Sigmoid colon (tissue), 7 donors: ENCODE results near the gene TRMT61A. TPM values are rescaled to one million over a fixed set of nuclear protein-coding genes. Genes with fewer than 3 reads are reported as not detected.
A peak's percentile ranks its signal among the peaks of the same experiment; 100 is the strongest.

Experiments
- DNase-seq: peaks from one replicate; pipeline ENCODE4 v3.0.0-alpha.2; 2019
- H3K27ac ChIP-seq, 4 donors: fragments of 200-600 bp; sonication (generic); one replicate each; pipeline ENCODE4 v1.5.1; 2016 to 2019; ENCODE audit warnings: mild to moderate bottlenecking in 1 of 4
- H3K27me3 ChIP-seq, 3 donors: fragments of 200-600 bp; sonication (generic); one replicate each; pipeline ENCODE4 v1.5.1; 2019; ENCODE audit warnings: mild to moderate bottlenecking in 1 of 3
- H3K36me3 ChIP-seq, 4 donors: fragments of 200-600 bp; sonication (generic); one replicate each; pipeline ENCODE4 v1.5.1; 2016 to 2019
- H3K4me1 ChIP-seq, 4 donors: fragments of 200-600 bp; sonication (generic); one replicate each; pipeline ENCODE4 v1.5.1; 2017 to 2019
- H3K4me3 ChIP-seq, 4 donors: fragments of 200-600 bp; sonication (generic); one replicate each; pipeline ENCODE4 v1.5.1; 2017 to 2019; ENCODE audit warnings: mild to moderate bottlenecking in 2 of 4, moderate library complexity in 1 of 4
- H3K9me3 ChIP-seq, 4 donors: fragments of 200-600 bp in 3 of 4; sonication (generic) in 3 of 4; one replicate each; pipeline versions ENCODE4 v1.5.1 to v1.6.1; 2013 to 2019
- CTCF ChIP-seq, 4 experiments: fragments of 450-650 bp in 3 of 4; fragments of 200-600 bp in 1 of 4; IDR thresholded peaks; one replicate each; pipeline ENCODE4 v1.5.1; 2016 to 2019; ENCODE audit warnings: antibody characterized with exemption in 4 of 4, mild to moderate bottlenecking in 3 of 4, moderate library complexity in 2 of 4
- EP300 ChIP-seq, 4 donors: sonication (generic); formaldehyde crosslinking; IDR thresholded peaks; one replicate each; pipeline ENCODE4 v1.6.1; 2017; ENCODE audit warnings: antibody characterized with exemption in 4 of 4
- POLR2A ChIP-seq, 2 donors: fragments of 450-650 bp; IDR thresholded peaks; one replicate each; pipeline ENCODE4 v1.6.1; 2016; ENCODE audit warnings: antibody characterized with exemption in 2 of 2, mild to moderate bottlenecking in 2 of 2, moderate library complexity in 2 of 2
- POLR2AphosphoS5 ChIP-seq, 4 donors: sonication (generic); formaldehyde crosslinking; IDR thresholded peaks; one replicate each; pipeline ENCODE4 v1.6.1; 2017; ENCODE audit warnings: antibody characterized with exemption in 4 of 4
- WGBS, 2 donors: extraction: QIAGEN DNeasy Blood & Tissue Kit; methylation state at CpG; one replicate each; pipeline ENCODE4 v1.1.7; 2013; 5-methylcytosine and 5-hydroxymethylcytosine counted together
- intact Hi-C: fragments of 100-400 bp; cut with DNase I; formaldehyde crosslinking; loops from one replicate; pipeline ENCODE4 v1.15.1; 2023
- polyA plus RNA-seq, 3 donors: library from polyadenylated mRNA; stranded (reverse); fragments of 200-250 nt; gene quantifications; one replicate each; pipeline ENCODE4 v1.2.3, GENCODE V29; 2013
- total RNA-seq, 4 donors: library from RNA; depleted of rRNA; stranded (reverse); fragments of >200 nt; gene quantifications; one replicate each; pipeline ENCODE4 v1.1.0, GENCODE V29; 2016
- donor health status: healthy with polysubstance abuse.
- donor health status: Bipolar disorder and iron deficiency.
- donor health status: healthy.

Gene TRMT61A
- total and polyA plus RNA-seq, 7 donors = 4.2 to 27.2 (median 20.2) TPM

GRCh38 chr14:103559766-103560165 lies 30.8 kb downstream of the TRMT61A start:
- TF ChIP-seq EP300 (IDR thresholded peaks at IDR 0.05) = no peak
- no peak for TF ChIP-seq CTCF (IDR thresholded peaks at IDR 0.05)
- TF ChIP-seq POLR2AphosphoS5 (IDR thresholded peaks at IDR 0.05) = no peak
- no peak for TF ChIP-seq POLR2A (IDR thresholded peaks at IDR 0.05)
- peaks cover 0 to 26% (median 4%) of the 10 kb centered on the region in 4 donors for H3K36me3 ChIP-seq
- DNase-seq = no peak
- H3K9me3 ChIP-seq = no peaks in the 10 kb centered on the region
- H3K27ac ChIP-seq = peak overlapping the region in 2 of 4 donors; percentile 55 to 79
- H3K4me3 ChIP-seq = no peak overlapping the region
- no peaks in the 10 kb centered on the region for H3K27me3 ChIP-seq
- intact Hi-C loops = no loop called here
- peaks cover 0 to 81% (median 73%) of the 10 kb centered on the region in 4 donors for H3K4me1 ChIP-seq
- WGBS, 2 donors = 82 to 85% methylated on average over 9 of the region's 9 CpGs

- H3K27me3 ChIP-seq = no peaks in the 10 kb centered on the region
- peaks cover 0 to 26% (median 4%) of the 10 kb centered on the region in 4 donors for H3K36me3 ChIP-seq
- intact Hi-C loops = no loop called here
- H3K27ac ChIP-seq = peak overlapping the region; percentile 91 to 98 (median 96)
- H3K4me1 ChIP-seq = peaks cover 0 to 78% (median 74%) of the 10 kb centered on the region in 4 donors
- no peak overlapping the region for H3K4me3 ChIP-seq
- no peak for DNase-seq
- 76 to 79% methylated on average over 8 of the region's 8 CpGs for WGBS, 2 donors
- H3K9me3 ChIP-seq = no peaks in the 10 kb centered on the region
- TF ChIP-seq POLR2A (IDR thresholded peaks at IDR 0.05) (no peak), EP300 (IDR thresholded peaks at IDR 0.05) (no peak), POLR2AphosphoS5 (IDR thresholded peaks at IDR 0.05) (no peak), CTCF (IDR thresholded peaks at IDR 0.05) (no peak)
Observed at GRCh38 chr14:103560691-103561090, 31.7 kb downstream of the TRMT61A start.

- peaks cover 0 to 26% (median 4%) of the 10 kb centered on the region in 4 donors for H3K36me3 ChIP-seq
- H3K4me3 ChIP-seq = peak overlapping the region; percentile 68 to 95 (median 92)
- WGBS, 2 donors = 2 to 5% methylated on average over 36 of the region's 36 CpGs
- no peak for DNase-seq
- TF ChIP-seq POLR2A (IDR thresholded peaks at IDR 0.05) (no peak), EP300 (IDR thresholded peaks at IDR 0.05) (no peak), POLR2AphosphoS5 (IDR thresholded peaks at IDR 0.05) (peak in 1 of 4 donors; percentile 3)
- H3K9me3 ChIP-seq = no peaks in the 10 kb centered on the region
- peak overlapping the region; percentile 91 to 98 (median 96) for H3K27ac ChIP-seq
- peaks cover 0 to 71% (median 69%) of the 10 kb centered on the region in 4 donors for H3K4me1 ChIP-seq
- no peaks in the 10 kb centered on the region for H3K27me3 ChIP-seq
- intact Hi-C loops = no loop called here
Observed at GRCh38 chr14:103561381-103562178, 32.6 kb downstream of the TRMT61A start.

- no peaks in the 10 kb centered on the region for H3K27me3 ChIP-seq
- H3K4me3 ChIP-seq = peak overlapping the region; percentile 68 to 95 (median 92)
- TF ChIP-seq POLR2AphosphoS5 (IDR thresholded peaks at IDR 0.05) (no peak), CTCF (IDR thresholded peaks at IDR 0.05) (no peak), EP300 (IDR thresholded peaks at IDR 0.05) (no peak), POLR2A (IDR thresholded peaks at IDR 0.05) (no peak)
- H3K36me3 ChIP-seq = peaks cover 0 to 26% (median 4%) of the 10 kb centered on the region in 4 donors
- intact Hi-C loops = no loop called here
- DNase-seq = peak; percentile 72
- 1% methylated on average over 25 of the region's 25 CpGs for WGBS, 2 donors
- peak overlapping the region; percentile 91 to 98 (median 96) for H3K27ac ChIP-seq
- peaks cover 0 to 67% (median 64%) of the 10 kb centered on the region in 4 donors for H3K4me1 ChIP-seq
- no peaks in the 10 kb centered on the region for H3K9me3 ChIP-seq
Observed at GRCh38 chr14:103562179-103562428, 33.1 kb downstream of the TRMT61A start.

- TF ChIP-seq POLR2A (IDR thresholded peaks at IDR 0.05) (peak; percentile 54 to 72), EP300 (IDR thresholded peaks at IDR 0.05) (no peak), POLR2AphosphoS5 (IDR thresholded peaks at IDR 0.05) (peak; percentile 88 to 98 (median 92))
- peak within 1 kb of the TSS; percentile 91 to 98 (median 96) for H3K27ac ChIP-seq
- peak within 1 kb of the TSS; percentile 68 to 95 (median 92) for H3K4me3 ChIP-seq
- WGBS, 2 donors = 0% methylated on average over 109 of the region's 109 CpGs
- no peaks in the 10 kb centered on the region for H3K27me3 ChIP-seq
- intact Hi-C loops = no loop called here
- peaks cover 0 to 62% (median 59%) of the 10 kb centered on the region in 4 donors for H3K4me1 ChIP-seq
- no peaks in the 10 kb centered on the region for H3K9me3 ChIP-seq
- DNase-seq = peak; percentile 88
- H3K36me3 ChIP-seq = peaks cover 0 to 26% (median 4%) of the 10 kb centered on the region in 4 donors
Observed at GRCh38 chr14:103562429-103563225, 33.6 kb downstream of the TRMT61A start, which contains the start of the genes BAG5 and COA8. BAG5 (minus strand) TSS chr14:103562657; CDS start chr14:103561164, 1,493 bp downstream. COA8 (plus strand) TSS chr14:103562960; CDS start chr14:103563002, 42 bp downstream.
